Left hindlimb (tissue), 1 donor: Measurements from ENCODE around the gene IL17RC.
"Not testable (repeated sequence)": the region's sequence is repeated elsewhere in the genome, so short reads cannot be mapped to it uniquely, and the experiment has no call there.

Source experiments
- DNase-seq: peaks from one replicate; pipeline ENCODE4 v3.0.0-alpha.2; 2018

The IL17RC gene

DNA sequence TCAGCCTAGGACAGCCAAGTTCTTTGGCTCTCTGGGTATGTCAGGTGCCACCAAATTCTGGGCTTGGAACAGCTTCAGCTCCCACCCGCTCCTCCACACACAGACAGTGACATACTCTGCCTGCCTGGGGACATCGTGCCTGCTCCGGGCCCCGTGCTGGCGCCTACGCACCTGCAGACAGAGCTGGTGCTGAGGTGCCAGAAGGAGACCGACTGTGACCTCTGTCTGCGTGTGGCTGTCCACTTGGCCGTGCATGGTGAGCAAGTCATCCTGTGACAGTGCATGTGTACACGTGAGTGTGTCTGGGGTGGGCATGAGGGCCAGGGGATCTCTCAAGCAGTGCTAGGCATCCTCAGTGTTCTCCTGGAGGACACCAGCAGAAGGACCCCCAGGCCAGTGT lies 922 bp downstream of the IL17RC start:
- DNase-seq, result no peak

DNA sequence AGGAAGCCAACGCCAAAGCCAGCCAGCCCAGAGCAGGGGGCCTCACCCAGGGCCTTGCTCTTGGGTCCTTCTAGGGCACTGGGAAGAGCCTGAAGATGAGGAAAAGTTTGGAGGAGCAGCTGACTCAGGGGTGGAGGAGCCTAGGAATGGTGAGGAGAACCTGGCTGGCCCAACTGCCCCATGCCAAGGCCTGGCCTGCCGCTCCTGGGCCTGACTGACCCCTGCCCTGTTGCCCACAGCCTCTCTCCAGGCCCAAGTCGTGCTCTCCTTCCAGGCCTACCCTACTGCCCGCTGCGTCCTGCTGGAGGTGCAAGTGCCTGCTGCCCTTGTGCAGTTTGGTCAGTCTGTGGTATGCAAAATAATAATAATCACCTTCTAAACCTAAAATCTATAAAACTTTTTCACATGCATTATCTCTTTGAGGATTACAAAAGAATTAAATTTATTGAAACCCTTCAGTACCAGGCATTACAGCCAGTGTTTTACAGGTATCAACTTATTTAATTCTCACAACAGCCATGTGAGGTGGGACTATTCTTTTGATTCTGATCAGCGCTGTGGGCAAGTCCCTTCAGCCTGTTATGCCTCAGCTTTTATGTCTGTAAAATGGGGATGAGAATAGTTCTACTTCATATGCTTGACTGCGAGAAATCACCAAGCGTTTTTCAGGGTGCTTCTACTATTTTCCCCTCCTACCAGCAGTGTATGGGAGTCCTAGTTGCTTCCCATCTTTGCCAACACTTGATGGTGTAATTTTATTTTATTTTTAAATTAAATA lies 1.6 kb downstream of the IL17RC start:
- no peak for DNase-seq

DNA sequence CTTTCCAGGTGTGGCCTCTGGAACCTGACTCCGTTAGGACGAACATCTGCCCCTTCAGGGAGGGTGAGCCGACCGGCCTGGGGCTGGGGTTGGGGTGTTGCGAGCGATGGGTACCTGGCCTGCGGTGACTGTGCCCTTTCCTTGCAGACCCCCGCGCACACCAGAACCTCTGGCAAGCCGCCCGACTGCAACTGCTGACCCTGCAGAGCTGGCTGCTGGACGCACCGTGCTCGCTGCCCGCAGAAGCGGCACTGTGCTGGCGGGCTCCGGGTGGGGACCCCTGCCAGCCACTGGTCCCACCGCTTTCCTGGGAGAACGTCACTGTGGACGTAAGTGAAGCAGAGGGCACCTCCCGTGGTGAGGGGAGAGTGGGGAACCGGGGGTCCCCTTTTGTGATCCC lies 11.3 kb downstream of the IL17RC start:
- no peak for DNase-seq

DNA sequence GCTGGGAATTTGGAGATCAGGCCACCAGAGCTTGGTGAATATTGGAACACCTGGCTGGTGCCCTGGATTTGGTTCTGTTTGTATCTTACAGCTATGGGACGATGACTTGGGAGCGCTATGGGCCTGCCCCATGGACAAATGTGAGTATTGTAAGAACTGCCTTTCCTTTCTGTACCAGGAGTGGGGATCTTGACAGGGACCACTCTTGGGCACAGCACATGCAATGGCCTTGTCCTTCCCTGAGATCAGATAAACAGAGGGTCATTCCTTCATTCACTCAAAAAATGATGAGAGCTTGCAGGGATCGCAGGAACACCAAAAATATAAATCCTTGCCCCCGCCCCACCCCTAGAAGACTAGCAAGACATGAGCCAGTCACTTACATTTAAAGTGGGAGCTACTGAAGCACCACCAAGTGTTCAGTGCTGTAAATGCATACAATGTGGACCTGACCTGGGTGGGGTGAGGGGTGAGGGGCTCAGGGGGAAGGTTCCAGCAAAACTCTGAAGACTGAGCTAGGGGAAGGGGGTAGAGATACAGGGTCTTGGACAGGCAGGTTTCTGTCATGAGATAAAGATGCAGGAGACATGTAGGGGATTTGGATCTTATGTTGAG lies 14.0 kb downstream of the IL17RC start:
- DNase-seq, result no peak

DNA sequence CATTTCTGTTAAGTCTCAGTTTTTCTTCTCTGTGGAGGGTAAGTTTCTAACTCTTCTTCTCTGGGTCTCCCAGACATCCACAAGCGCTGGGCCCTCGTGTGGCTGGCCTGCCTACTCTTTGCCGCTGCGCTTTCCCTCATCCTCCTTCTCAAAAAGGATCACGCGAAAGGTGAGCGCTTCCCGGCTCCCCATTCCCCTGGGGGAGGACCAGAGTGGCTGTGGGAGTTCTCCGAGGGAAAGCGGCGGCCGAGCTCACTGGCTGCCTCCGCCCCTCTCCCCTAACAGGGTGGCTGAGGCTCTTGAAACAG lies 15.6 kb downstream of the IL17RC start:
- DNase-seq, result no peak

DNA sequence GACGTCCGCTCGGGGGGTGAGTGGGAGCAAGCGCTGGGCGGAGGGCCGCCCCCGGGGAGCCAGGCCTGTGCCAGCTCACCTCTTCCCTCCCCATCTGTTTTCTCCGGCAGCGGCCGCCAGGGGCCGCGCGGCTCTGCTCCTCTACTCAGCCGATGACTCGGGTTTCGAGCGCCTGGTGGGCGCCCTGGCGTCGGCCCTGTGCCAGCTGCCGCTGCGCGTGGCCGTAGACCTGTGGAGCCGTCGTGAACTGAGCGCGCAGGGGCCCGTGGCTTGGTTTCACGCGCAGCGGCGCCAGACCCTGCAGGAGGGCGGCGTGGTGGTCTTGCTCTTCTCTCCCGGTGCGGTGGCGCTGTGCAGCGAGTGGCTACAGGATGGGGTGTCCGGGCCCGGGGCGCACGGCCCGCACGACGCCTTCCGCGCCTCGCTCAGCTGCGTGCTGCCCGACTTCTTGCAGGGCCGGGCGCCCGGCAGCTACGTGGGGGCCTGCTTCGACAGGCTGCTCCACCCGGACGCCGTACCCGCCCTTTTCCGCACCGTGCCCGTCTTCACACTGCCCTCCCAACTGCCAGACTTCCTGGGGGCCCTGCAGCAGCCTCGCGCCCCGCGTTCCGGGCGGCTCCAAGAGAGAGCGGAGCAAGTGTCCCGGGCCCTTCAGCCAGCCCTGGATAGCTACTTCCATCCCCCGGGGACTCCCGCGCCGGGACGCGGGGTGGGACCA lies 16.1 kb downstream of the IL17RC start:
- DNase-seq, result peak; percentile 84

DNA sequence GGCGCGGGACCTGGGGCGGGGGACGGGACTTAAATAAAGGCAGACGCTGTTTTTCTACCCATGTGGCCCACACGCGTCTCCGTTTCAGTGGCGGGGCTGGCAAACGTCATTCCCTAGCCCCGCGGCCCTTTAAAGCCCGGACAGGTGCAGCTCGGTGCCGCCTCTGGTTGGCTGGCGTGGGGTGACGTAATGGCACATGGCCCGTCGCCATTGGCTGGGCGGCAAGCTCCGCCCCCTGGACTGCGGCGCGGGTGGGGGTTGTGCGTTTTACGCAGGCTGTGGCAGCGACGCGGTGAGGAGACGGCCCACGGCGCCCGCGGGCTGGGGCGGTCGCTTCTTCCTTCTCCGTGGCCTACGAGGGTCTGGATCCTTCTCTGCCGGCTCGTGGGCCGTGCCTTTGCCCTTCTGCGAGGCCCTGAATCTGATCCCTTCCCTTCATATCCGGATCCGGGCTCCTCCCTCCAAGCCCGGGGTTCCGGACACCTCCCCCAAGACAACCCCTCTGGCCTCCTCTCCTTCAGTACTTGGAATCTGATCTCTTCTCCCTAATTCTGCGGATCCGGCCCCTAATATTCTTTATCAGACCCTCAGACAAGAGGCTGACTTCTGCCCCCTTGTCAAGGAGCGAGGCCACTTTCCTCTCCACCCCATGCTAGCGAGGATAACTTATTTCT lies 16.8 kb downstream of the IL17RC start, which contains the start of gene CRELD1:
Gene CRELD1, plus strand, starts transcription at position 274 of the 674 bp plus-strand sequence. CDS start 605 bp downstream, outside the sequence.
- peak; percentile 96 for DNase-seq

DNA sequence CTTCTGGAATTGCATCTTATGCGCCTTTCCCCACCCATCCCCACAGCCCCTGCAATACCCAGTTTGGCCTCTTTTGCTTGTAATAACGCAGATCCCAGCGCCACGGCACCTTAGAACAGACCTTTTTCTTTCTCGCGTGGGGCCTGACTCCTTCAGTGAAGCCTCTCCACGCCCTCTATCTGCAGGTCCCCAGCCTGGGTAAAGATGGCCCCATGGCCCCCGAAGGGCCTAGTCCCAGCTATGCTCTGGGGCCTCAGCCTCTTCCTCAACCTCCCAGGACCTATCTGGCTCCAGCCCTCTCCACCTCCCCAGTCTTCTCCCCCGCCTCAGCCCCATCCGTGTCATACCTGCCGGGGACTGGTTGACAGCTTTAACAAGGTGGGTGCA lies 17.3 kb downstream of the IL17RC start:
- peak; percentile 59 for DNase-seq

DNA sequence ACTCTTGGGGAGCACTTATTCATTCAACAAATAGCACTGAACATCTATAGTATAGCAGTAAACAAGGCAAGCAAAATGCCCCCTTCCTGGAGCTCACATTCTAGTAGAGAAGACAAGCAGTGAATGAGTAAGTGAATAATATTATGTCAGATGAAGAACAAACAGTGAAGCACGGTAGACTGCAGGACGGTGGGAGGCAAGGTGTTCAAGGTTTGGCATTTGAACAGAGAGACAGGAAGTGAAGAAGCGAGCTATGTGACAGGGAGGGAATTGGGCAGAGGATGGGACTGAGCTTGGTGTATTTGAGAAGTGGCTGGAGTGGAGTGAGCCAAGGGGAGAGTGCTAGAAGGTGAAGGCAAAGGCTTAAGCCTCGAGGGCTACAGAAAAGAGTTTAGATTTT lies 18.1 kb downstream of the IL17RC start:
- no peak for DNase-seq

DNA sequence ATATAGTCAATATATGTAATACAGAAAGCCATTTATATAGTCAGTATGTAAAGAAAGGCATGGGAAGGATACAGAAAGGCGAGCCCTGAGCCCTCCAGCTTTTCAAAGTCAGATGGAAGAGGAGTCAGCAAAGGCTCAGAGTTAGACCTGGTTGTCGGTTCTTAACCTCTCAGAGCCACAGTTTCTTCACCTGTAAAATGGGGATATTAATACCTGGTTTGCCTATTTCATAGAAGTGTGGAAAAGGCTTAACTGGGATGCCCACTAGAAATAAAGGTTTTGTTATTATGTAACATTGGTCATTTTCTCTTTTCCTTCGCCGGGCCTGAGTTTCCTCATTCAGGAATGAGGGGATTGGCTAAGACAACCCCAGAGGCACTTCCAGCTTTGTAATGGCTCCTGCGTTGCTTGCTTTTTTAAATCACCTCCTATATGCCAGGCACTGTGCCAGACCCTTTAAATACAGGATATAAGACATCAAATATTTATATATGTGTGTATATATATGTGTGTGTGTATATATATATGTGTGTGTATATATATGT lies 19.1 kb downstream of the IL17RC start:
- DNase-seq, result no peak

DNA sequence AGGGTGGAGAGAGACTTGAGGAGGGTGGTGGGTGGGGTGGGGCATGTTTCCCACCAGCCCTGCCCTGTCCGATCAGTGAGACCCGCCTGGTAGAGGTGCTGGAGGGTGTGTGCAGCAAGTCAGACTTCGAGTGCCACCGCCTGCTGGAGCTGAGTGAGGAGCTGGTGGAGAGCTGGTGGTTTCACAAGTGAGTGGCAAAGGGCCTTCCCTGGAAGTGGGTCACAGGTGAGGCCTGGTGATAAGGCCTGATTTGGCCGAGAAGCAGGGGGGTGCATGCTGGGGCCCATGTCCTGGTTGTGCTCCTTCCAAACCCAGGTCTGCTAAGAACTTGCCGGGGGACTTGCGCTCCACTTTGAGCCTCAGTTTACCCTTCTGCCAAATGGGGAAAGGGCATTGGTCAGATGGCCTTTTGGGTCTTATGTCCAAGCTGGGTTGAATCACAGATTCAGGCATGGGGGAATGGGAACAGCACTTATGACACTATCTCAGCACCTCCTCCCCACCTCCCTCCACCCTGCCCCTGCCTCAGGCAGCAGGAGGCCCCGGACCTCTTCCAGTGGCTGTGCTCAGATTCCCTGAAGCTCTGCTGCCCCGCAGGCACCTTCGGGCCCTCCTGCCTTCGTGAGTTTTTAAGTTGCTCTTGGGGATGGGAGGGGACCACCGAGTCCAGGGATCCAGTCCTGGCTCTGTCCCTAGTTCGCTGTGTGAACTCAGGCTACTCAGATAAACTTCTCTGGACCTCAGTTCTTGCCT lies 20.8 kb downstream of the IL17RC start:
- DNase-seq, result no peak

DNA sequence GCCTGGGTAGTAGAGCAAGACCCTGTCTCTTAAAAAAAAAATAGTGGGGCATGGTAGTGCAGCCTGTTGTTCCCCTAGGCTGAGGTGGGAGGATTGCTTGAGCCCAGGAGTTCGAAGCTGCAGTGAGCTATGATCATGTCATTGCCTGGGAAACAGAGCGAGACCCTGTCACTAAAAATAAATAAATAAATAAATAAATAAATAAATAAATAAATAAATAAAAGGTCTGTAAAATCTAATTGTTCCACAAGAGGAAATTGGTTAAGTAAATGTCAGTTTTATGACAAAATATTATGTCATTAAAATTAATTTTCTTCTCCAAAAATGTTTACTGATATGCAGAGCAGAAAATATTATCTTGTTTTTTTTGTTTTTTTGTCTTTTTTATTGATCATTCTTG lies 22.1 kb downstream of the IL17RC start:
- DNase-seq, result no peak

DNA sequence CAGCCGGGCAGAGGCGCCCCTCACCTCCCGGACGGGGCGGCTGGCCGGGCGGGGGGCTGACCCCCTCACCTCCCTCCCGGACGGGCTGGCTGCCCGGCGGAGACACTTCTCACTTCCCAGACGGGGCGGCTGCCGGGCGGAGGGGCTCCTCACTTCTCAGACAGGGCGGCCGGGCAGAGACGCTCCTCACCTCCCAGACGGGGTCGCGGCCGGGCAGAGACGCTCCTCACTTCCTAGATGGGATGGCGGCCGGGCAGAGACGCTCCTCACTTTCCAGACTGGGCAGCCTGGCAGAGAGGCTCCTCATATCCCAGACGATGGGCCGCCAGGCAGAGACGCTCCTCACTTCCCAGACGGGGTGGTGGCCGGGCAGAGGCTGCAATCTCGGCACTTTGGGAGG lies 23.0 kb downstream of the IL17RC start:
- not testable (repeated sequence) for DNase-seq

DNA sequence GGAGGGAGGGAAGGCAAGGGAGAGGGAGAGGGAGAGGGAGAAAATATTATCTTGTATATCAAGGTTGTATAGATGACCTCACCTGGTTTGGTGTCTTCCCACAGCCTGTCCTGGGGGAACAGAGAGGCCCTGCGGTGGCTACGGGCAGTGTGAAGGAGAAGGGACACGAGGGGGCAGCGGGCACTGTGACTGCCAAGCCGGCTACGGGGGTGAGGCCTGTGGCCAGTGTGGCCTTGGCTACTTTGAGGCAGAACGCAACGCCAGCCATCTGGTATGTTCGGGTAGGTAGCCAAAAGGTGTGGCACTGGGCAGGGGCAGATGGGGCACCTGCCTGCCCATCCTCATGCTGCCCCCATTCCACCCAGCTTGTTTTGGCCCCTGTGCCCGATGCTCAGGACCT lies 23.8 kb downstream of the IL17RC start:
- DNase-seq, result no peak

DNA sequence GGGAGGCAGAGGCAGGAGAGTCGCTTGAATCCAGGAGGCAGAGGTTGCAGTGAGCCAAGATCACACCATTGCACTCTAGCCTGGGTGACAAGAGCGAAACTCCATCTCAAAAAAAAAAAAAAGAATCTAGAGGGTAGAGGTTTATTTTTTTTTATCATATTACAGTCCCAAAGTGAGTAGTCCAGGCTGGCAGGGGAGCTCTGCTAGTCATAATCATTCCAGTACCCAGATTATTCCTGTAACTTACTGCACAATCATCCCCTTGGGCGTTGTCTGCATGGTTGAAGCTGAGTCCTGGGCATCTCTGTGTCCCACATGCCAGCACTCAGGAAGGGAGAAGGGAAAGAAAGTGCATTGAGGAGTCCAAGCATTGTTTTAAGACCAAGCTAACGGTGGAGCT lies 25.3 kb downstream of the IL17RC start:
- no peak for DNase-seq

DNA sequence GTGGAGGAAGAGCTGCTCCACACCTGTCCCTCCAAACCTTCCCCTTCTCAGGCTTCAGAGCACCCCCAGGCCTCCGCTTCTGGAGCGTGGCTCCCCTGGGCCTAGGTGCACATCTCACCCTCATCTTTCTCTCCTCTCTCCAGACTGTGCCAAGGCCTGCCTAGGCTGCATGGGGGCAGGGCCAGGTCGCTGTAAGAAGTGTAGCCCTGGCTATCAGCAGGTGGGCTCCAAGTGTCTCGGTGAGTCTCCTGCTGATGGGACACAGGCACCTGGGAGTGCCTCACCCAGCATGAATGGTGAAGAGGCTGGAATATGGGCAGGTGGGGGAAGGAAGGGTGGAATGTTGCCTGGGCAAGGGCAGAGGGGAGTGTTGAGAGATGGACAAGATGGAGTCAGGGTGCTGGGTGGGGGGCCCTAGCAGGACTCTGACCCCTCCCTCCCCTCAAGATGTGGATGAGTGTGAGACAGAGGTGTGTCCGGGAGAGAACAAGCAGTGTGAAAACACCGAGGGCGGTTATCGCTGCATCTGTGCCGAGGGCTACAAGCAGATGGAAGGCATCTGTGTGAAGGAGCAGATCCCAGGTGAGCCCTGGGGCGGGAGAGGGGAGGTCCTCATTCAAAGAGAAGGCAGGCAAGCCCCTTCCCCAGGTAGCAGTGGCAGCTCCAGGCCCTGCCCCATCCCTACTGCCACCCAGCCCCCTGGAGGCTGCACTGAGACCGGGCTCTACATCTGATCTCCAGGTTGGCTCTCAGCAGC lies 26.2 kb downstream of the IL17RC start:
- DNase-seq, result no peak

DNA sequence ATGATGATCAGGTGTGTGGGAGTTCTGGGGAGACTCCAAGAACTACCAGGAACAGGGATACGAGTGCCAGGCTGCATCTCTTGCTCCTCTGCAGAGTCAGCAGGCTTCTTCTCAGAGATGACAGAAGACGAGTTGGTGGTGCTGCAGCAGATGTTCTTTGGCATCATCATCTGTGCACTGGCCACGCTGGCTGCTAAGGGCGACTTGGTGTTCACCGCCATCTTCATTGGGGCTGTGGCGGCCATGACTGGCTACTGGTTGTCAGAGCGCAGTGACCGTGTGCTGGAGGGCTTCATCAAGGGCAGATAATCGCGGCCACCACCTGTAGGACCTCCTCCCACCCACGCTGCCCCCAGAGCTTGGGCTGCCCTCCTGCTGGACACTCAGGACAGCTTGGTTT lies 27.4 kb downstream of the IL17RC start:
- DNase-seq, result no peak

DNA sequence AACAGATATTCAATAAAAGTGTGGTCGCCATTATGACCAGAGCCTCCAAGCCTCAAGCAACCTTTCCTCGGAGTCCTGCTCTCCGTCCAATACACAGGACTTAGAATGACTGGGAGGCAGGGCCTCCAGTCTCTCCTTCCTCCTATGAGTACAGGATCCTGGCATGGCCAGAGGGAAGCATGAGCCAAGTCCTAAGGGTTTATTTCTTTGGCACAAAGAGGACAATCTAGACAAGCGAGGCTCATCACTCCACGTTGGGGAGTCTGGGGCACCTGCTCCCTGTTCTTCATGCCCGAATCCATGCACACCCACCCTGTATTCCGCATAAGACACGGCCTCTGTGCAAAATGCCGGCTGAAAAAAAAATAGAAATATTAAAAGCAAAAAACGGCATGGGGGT lies 28.5 kb downstream of the IL17RC start:
- DNase-seq, result no peak

DNA sequence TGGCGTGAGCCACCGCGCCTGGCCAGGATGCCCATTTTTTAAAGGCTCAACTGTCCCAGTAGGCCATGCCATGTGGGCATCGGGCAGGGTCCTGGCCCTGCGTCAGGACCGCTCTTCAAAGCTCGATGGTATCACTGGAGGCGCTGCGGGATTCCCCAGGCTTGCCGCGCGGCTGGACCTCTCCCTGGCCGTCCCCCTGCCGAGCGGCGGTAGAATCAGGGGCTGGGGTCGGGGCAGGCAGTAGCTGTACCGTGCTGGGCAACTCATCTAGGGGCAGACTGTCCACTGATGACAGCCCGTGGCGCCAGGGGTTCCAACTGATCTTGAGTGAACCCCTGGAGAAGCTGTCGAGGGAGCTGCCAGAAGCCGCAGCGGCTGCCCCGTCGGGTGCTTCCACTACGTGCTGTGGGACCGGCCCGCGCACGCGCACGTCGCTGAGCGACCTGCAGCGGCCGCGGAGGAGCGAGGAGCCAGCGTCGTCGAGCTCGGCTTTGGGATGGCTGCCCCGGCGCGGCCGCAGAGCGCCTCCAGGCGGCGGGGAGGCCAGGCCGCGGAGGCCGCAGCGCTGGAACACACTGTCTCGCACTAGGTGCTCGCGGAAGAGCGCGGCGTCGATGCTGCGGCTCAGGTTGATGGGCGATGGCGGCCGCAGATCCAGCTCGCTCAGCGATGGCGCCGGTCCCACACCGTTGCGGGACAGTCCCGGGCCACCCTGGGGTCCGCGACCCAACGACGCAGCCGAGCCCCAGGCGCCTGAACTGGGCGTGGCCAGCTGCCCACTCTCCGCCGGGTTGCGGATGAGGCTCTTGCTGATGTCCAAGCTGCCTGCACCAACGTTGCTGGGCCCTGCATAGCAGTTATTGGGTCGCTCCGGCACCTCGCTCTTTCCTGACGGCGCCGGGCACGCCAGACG lies 29.5 kb downstream of the IL17RC start:
- DNase-seq, result peak; percentile 91
